Thyroid gland (tissue), 4 donors: ENCODE data around the gene KRTAP10-3.

Source experiments
- POLR2A ChIP-seq, 2 donors: fragments of 450-650 bp; IDR thresholded peaks; one replicate each; pipeline ENCODE4 v1.6.1; 2017; ENCODE audit warnings: antibody characterized with exemption in 2 of 2, mild to moderate bottlenecking in 2 of 2, moderate library complexity in 1 of 2
- TF ChIP-seq, protein P1 (sequence below), 6 experiments: fragments of 200-600 bp in 3 of 6; fragments of 450-650 bp in 3 of 6; sonication (generic) in 3 of 6; IDR thresholded peaks; one replicate each; pipeline ENCODE4 v1.5.1; 2016 to 2019; ENCODE audit warnings: antibody characterized with exemption in 6 of 6, mild to moderate bottlenecking in 2 of 6, inconsistent platforms in 1 of 6, moderate library complexity in 1 of 6

DNA sequence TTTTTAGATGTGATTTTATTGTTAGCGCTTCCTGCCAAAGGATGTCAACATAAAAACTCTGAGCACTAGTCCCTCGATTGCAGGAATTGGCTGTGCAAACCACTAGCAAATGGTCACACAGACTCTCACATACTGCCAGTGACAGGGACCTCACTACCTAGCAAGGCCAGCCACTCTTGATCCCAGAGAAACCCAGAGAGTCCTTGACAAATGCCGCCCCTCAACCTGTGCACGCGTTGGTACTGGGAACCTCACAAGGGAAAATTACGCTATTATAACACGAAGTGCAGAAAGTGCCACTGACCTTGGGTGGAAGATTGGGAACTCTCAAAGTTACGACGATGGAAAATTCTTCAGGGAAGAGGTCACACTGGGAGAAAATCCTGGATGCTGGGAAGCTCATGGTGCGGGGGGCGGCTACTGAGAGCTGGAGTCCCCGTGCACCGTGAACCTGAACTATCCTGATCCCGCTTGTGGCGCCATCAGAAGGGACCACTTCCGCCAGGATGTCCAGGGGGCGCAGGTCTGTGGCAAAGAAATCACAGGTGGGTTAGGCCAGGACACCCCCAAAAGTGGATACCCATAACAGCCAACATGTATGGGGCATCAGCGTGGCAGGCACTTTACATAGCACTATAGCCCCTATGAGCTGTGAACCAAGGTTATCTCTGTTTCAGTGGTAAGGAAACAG is 9.0 kb upstream of the KRTAP10-3 start:
- TF ChIP-seq, protein P1, sequence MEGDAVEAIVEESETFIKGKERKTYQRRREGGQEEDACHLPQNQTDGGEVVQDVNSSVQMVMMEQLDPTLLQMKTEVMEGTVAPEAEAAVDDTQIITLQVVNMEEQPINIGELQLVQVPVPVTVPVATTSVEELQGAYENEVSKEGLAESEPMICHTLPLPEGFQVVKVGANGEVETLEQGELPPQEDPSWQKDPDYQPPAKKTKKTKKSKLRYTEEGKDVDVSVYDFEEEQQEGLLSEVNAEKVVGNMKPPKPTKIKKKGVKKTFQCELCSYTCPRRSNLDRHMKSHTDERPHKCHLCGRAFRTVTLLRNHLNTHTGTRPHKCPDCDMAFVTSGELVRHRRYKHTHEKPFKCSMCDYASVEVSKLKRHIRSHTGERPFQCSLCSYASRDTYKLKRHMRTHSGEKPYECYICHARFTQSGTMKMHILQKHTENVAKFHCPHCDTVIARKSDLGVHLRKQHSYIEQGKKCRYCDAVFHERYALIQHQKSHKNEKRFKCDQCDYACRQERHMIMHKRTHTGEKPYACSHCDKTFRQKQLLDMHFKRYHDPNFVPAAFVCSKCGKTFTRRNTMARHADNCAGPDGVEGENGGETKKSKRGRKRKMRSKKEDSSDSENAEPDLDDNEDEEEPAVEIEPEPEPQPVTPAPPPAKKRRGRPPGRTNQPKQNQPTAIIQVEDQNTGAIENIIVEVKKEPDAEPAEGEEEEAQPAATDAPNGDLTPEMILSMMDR (IDR thresholded peaks at IDR 0.05), result no peak
- TF ChIP-seq POLR2A (IDR thresholded peaks at IDR 0.05), result no peak
